HT-29 (cell line): ENCODE results near the gene NPBWR2. TPM values are rescaled to one million over a fixed set of nuclear protein-coding genes. Genes with fewer than 3 reads are reported as not detected.

Experiments used
- DNase-seq: peaks from one replicate; pipeline ENCODE4 v3.0.0-alpha.2; 2015; ENCODE audit warnings: low spot score
- small RNA-seq: library from RNA; depleted of rRNA; stranded (forward); fragments of <200 nt; gene quantifications from one replicate; pipeline ENCODE3, GENCODE V24; 2014
- total RNA-seq: library from RNA; depleted of rRNA; stranded (reverse); fragments of >200 nt; shearing (Covaris generic); gene quantifications from 2 replicates; pipeline ENCODE4 v1.2.3, GENCODE V29; 2014; rRNA removed

NPBWR2 gene
- total RNA-seq, 1 experiment from 2014 or later: not detected

GRCh38 chr20:64058536-64058935 is 48.8 kb downstream of the NPBWR2 start:
- no peak for DNase-seq

- peak; percentile 90 for DNase-seq
Observed at GRCh38 chr20:64057628-64058498, 49.5 kb downstream of the NPBWR2 start.

- no peak for DNase-seq
Observed at GRCh38 chr20:64056889-64057627, 50.3 kb downstream of the NPBWR2 start.

GRCh38 chr20:64056639-64056888 is 50.8 kb downstream of the NPBWR2 start:
- no peak for DNase-seq

GRCh38 chr20:64055893-64056638 is 51.3 kb downstream of the NPBWR2 start:
- no peak for DNase-seq

- DNase-seq: no peak
Observed at GRCh38 chr20:64055396-64055892, 51.9 kb downstream of the NPBWR2 start.

GRCh38 chr20:64053841-64054661 is 53.3 kb downstream of the NPBWR2 start:
- DNase-seq: peak; percentile 45

Small RNA genes within 50 kb of the gene (small RNA-seq; reads per million reads assigned to genes)
- gene AL355803.1: not detected
- gene MIR6813: not detected

Other genes starting within 250 kb of the NPBWR2 start
- gene ABHD16B, start 246.1 kb downstream of the NPBWR2 start, total RNA-seq: not detected in 2 replicates
- 151 and 156 TPM in 2 replicates for gene TPD52L2, start 242.3 kb downstream of the NPBWR2 start, total RNA-seq
- gene DNAJC5, start 212.4 kb downstream of the NPBWR2 start, total RNA-seq: 106 and 109 TPM in 2 replicates
- 63.2 and 68.4 TPM in 2 replicates for gene UCKL1, start 151.1 kb downstream of the NPBWR2 start, total RNA-seq
- gene ZNF512B, start 137.6 kb downstream of the NPBWR2 start, total RNA-seq: 0.34 and 0.38 TPM in 2 replicates
- gene SAMD10, start 127.9 kb downstream of the NPBWR2 start, total RNA-seq: 47.2 and 51.9 TPM in 2 replicates
- gene PRPF6, start 126.4 kb downstream of the NPBWR2 start, total RNA-seq: 102 and 110 TPM in 2 replicates
- 0.69 and 1.5 TPM in 2 replicates for gene C20orf204, start 71.4 kb downstream of the NPBWR2 start, total RNA-seq
- not detected in 2 replicates for gene SOX18, start 57.9 kb downstream of the NPBWR2 start, total RNA-seq
- gene TCEA2, start 44.4 kb downstream of the NPBWR2 start, total RNA-seq: 1.2 TPM in 1 of 2 replicates, not detected in the other
- 89.2 and 99.8 TPM in 2 replicates for gene RGS19, start 28.0 kb downstream of the NPBWR2 start, total RNA-seq
- gene OPRL1, start 27.5 kb downstream of the NPBWR2 start, total RNA-seq: 1.2 and 1.5 TPM in 2 replicates
- not detected in 2 replicates for gene LKAAEAR1, start 23.2 kb downstream of the NPBWR2 start, total RNA-seq
- gene MYT1, start 56.9 kb upstream of the NPBWR2 start, total RNA-seq: 2.8 and 5.8 TPM in 2 replicates
- gene PCMTD2, start 148.2 kb upstream of the NPBWR2 start, total RNA-seq: 41.4 and 52.0 TPM in 2 replicates